HEK293 (cell line): ENCODE data around the gene SMAD7.
A peak's percentile ranks its signal among the peaks of the same experiment; 100 is the strongest.

Experiments used
- CTCF ChIA-PET: fragments of 350-600 bp; formaldehyde crosslinking; extraction: SDS; loops from one replicate; lab custom pipeline; 2021; ENCODE audit warnings: antibody characterized with exemption; lab: Yijun Ruan, JAX
- POLR2A ChIA-PET: fragments of 300-600 bp; formaldehyde crosslinking; extraction: SDS; loops from one replicate; lab custom pipeline; 2020; ENCODE audit warnings: antibody characterized with exemption, inconsistent platforms; lab: Yijun Ruan, JAX
- H3K27ac ChIP-seq: fragments of 200-500 bp; sonication (Bioruptor generic); 2 replicates; pipeline ENCODE4 v1.5.1; 2014; ENCODE audit warnings: low read depth, low read length, control low read depth, inconsistent platforms; ENCODE audit errors: extremely low read depth
- H3K36me3 ChIP-seq, 2 experiments: fragments of 200-500 bp in 1 of 2; sonication (Bioruptor generic) in 1 of 2; 1 replicate in 1 of 2; 2 replicates in 1 of 2; pipeline ENCODE4 v1.5.1; 2014 to 2017; ENCODE audit warnings: inconsistent platforms in 2 of 2, low read length in 2 of 2; ENCODE audit not compliant: control insufficient read depth in 2 of 2, insufficient read depth in 1 of 2
- H3K4me1 ChIP-seq: fragments of 200-500 bp; sonication (Bioruptor generic); 2 replicates; pipeline ENCODE4 v1.5.1; 2014; ENCODE audit warnings: mild to moderate bottlenecking, low read length, inconsistent platforms; ENCODE audit not compliant: control insufficient read depth, insufficient read depth
- H3K4me3 ChIP-seq: 2 replicates; pipeline ENCODE4 v1.5.1; 2011; ENCODE audit warnings: low read depth, mild to moderate bottlenecking, control low read depth, low read length, moderate library complexity
- H3K9me3 ChIP-seq: fragments of 200-500 bp; sonication (Bioruptor generic); 2 replicates; pipeline ENCODE4 v1.5.1; 2014; ENCODE audit warnings: low read depth, low read length, inconsistent platforms; ENCODE audit not compliant: control insufficient read depth, insufficient read depth
- BCL11B ChIP-seq: fragments of 450-650 bp; formaldehyde crosslinking; IDR thresholded peaks from 2 replicates; pipeline ENCODE4 v1.5.1; 2016; ENCODE audit warnings: low read depth, missing biosample characterization, missing genetic modification characterization
- RBAK ChIP-seq: fragments of 450-650 bp; formaldehyde crosslinking; IDR thresholded peaks from 2 replicates; pipeline ENCODE4 v1.5.1; 2016; ENCODE audit warnings: missing biosample characterization, missing genetic modification characterization
- SP3 ChIP-seq: fragments of 450-650 bp; formaldehyde crosslinking; IDR thresholded peaks from 2 replicates; pipeline ENCODE4 v1.5.1; 2016; ENCODE audit warnings: missing biosample characterization, missing genetic modification characterization
- ZBTB17 ChIP-seq: fragments of 450-650 bp; formaldehyde crosslinking; IDR thresholded peaks from 2 replicates; pipeline ENCODE4 v1.5.1; 2016; ENCODE audit warnings: missing biosample characterization, missing genetic modification characterization
- ZBTB21 ChIP-seq: fragments of 450-650 bp; formaldehyde crosslinking; IDR thresholded peaks from 2 replicates; pipeline ENCODE4 v1.5.1; 2017; ENCODE audit warnings: missing biosample characterization, missing genetic modification characterization
- ZBTB7A ChIP-seq: fragments of 450-650 bp; formaldehyde crosslinking; IDR thresholded peaks from 2 replicates; pipeline ENCODE4 v1.5.1; 2016; ENCODE audit warnings: low read depth, missing biosample characterization, missing genetic modification characterization
- ZFP3 ChIP-seq: fragments of 450-650 bp; formaldehyde crosslinking; IDR thresholded peaks from 2 replicates; pipeline ENCODE4 v1.5.1; 2016; ENCODE audit warnings: low read depth, missing biosample characterization, missing genetic modification characterization
- ZFP37 ChIP-seq: fragments of 450-650 bp; formaldehyde crosslinking; IDR thresholded peaks from 2 replicates; pipeline ENCODE4 v1.5.1; 2016; ENCODE audit warnings: missing biosample characterization, missing genetic modification characterization
- ZNF10 ChIP-seq: fragments of 450-650 bp; formaldehyde crosslinking; IDR thresholded peaks from 2 replicates; pipeline ENCODE4 v1.5.1; 2017; ENCODE audit warnings: missing biosample characterization, missing genetic modification characterization
- ZNF155 ChIP-seq: fragments of 450-650 bp; formaldehyde crosslinking; IDR thresholded peaks from 2 replicates; pipeline ENCODE4 v1.5.1; 2016; ENCODE audit warnings: missing biosample characterization, missing genetic modification characterization
- ZNF2 ChIP-seq: fragments of 450-650 bp; formaldehyde crosslinking; IDR thresholded peaks from 2 replicates; pipeline ENCODE4 v1.5.1; 2016; ENCODE audit warnings: missing biosample characterization, missing genetic modification characterization
- ZNF239 ChIP-seq: fragments of 450-650 bp; formaldehyde crosslinking; IDR thresholded peaks from 2 replicates; pipeline ENCODE4 v1.5.1; 2016; ENCODE audit warnings: missing biosample characterization, missing genetic modification characterization
- ZNF292 ChIP-seq: fragments of 450-650 bp; formaldehyde crosslinking; IDR thresholded peaks from 2 replicates; pipeline ENCODE4 v1.5.1; 2016; ENCODE audit warnings: low read depth, missing biosample characterization, missing genetic modification characterization, borderline replicate concordance
- ZNF510 ChIP-seq: fragments of 450-650 bp; formaldehyde crosslinking; IDR thresholded peaks from 2 replicates; pipeline ENCODE4 v1.5.1; 2018; ENCODE audit warnings: mild to moderate bottlenecking, missing genetic modification characterization, missing biosample characterization; ENCODE audit not compliant: insufficient replicate concordance
- ZNF558 ChIP-seq: fragments of 450-650 bp; formaldehyde crosslinking; IDR thresholded peaks from 2 replicates; pipeline ENCODE4 v1.5.1; 2016; ENCODE audit warnings: missing biosample characterization, missing genetic modification characterization
- ZNF585B ChIP-seq: fragments of 450-650 bp; formaldehyde crosslinking; IDR thresholded peaks from 2 replicates; pipeline ENCODE4 v1.5.1; 2016; ENCODE audit warnings: missing biosample characterization, missing genetic modification characterization
- ZNF747 ChIP-seq: fragments of 450-650 bp; formaldehyde crosslinking; IDR thresholded peaks from 2 replicates; pipeline ENCODE4 v1.5.1; 2016; ENCODE audit warnings: missing biosample characterization, missing genetic modification characterization
- ZNF785 ChIP-seq: fragments of 450-650 bp; formaldehyde crosslinking; IDR thresholded peaks from 2 replicates; pipeline ENCODE4 v1.5.1; 2016; ENCODE audit warnings: missing biosample characterization, missing genetic modification characterization
- TF ChIP-seq, protein P1 (sequence below): fragments of 450-650 bp; formaldehyde crosslinking; IDR thresholded peaks from 2 replicates; pipeline ENCODE4 v1.5.1; 2016; ENCODE audit warnings: missing biosample characterization, missing genetic modification characterization
- TF ChIP-seq, protein P2 (sequence below): fragments of 450-650 bp; formaldehyde crosslinking; IDR thresholded peaks from 2 replicates; pipeline ENCODE4 v1.5.1; 2016; ENCODE audit warnings: missing biosample characterization, missing genetic modification characterization
- TF ChIP-seq, protein P3 (sequence below): fragments of 450-650 bp; formaldehyde crosslinking; IDR thresholded peaks from 2 replicates; pipeline ENCODE4 v1.5.1; 2017; ENCODE audit warnings: missing biosample characterization, missing genetic modification characterization
- TF ChIP-seq, protein P4 (sequence below): fragments of 450-650 bp; formaldehyde crosslinking; IDR thresholded peaks from 2 replicates; pipeline ENCODE4 v1.5.1; 2016; ENCODE audit warnings: missing biosample characterization, missing genetic modification characterization
- TF ChIP-seq, protein P5 (sequence below): fragments of 450-650 bp; formaldehyde crosslinking; IDR thresholded peaks from 2 replicates; pipeline ENCODE4 v1.5.1; 2017; ENCODE audit warnings: missing biosample characterization, missing genetic modification characterization

The SMAD7 gene

DNA sequence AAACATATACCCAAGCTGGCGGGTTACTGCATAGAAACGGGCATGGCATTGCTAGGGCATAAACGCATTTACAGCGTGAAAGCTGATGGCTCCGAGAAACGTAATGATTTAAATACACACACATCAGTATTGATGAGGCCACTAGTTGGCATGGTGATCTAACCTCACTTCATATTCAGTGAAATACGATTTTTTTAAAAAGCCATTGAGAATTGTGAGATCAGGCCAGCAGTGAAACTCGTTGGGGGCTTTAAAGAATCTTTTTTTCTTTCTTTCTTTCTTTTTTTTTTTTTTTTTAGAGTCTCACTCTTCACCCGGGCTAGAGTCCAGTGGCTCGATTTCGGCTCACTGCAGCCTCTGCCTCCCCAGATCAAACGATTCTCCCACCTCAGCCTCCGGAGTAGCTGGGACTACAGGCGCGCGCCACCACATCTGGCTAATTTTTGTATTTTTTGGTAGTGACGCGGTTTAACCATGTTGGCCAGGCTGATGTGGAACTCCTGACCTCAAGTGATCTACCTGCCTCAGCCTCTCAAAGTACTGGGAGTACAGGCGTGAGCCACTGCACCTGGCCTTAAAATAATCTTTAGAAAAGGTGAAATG is 2.4 kb upstream of the SMAD7 start:
- peaks cover 9% of the 10 kb centered on the region for H3K4me1 ChIP-seq
- peaks cover 0 to 13% of the 10 kb centered on the region in 2 experiments; a peak in 1 of 3 replicates for H3K36me3 ChIP-seq
- no peaks in the 10 kb centered on the region for H3K9me3 ChIP-seq
- peak overlapping the region; percentile 52 for H3K4me3 ChIP-seq
- POLR2A ChIA-PET = interaction anchor here (0.8 to 12.3 kb wide), 24 partner anchors 9 to 534 kb away, joined by 3 to 252 read pairs (median 8); partner anchors contain the start of gene C18orf32
- H3K27ac ChIP-seq = peak overlapping the region; percentile 100
- TF ChIP-seq, protein P1, sequence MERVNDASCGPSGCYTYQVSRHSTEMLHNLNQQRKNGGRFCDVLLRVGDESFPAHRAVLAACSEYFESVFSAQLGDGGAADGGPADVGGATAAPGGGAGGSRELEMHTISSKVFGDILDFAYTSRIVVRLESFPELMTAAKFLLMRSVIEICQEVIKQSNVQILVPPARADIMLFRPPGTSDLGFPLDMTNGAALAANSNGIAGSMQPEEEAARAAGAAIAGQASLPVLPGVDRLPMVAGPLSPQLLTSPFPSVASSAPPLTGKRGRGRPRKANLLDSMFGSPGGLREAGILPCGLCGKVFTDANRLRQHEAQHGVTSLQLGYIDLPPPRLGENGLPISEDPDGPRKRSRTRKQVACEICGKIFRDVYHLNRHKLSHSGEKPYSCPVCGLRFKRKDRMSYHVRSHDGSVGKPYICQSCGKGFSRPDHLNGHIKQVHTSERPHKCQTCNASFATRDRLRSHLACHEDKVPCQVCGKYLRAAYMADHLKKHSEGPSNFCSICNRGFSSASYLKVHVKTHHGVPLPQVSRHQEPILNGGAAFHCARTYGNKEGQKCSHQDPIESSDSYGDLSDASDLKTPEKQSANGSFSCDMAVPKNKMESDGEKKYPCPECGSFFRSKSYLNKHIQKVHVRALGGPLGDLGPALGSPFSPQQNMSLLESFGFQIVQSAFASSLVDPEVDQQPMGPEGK (tag by site-specific recombination) = no peak
- TF ChIP-seq ZFP37 = no peak
- 0 out of 2 replicates have a peak, but pooled peaks have one; percentile 5 for TF ChIP-seq ZFP3
- TF ChIP-seq, all 188 proteins: peak for 1
- CTCF ChIA-PET = interaction anchor here (1.0 to 2.1 kb wide), 4 partner anchors 10 to 89 kb away, joined by 4 to 6 read pairs (median 5); no protein-coding TSS in a partner anchor

DNA sequence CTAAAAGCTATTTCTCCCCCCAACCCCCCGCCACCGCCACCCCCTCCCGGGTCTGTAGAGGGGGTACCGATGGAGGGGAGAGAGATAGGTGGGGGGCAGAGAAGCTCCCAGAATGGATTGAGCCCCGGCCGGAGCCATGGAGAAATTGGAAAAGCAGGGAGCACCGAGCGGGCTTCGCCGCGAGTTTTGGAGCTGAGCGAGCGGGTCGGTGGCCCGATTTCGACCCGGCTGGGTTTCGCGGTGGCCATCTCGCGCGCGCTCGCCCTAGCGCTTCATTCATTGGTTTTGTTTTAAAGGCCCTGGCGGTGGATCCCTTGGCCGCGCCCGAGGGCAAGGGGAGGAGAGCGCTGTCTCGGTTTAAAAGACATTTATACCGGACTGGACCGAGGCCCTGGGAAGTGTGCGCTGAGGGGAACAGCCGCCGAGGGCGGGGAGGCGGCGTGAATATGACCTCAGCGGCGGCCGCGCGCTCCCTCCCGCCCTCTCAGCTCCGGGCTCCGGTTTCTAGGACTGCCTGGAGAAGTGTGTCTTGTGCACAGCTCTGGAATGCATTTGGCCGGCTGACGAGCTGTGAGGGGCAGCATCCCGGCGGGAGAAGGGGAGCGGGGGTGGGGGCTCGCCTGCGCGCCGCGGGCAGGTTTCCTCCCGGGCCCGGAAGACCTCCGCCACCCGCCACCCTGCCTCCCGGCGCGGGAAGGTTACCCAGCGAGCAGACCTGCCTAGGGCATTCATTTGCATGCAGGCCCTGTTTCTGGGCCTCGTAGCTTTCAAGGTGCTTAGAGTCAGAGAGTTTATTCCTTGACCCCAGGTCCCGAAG is 1.7 kb upstream of the SMAD7 start:
- no peaks in the 10 kb centered on the region for H3K9me3 ChIP-seq
- ChIA-PET CTCF (interaction anchor here (0.6 to 2.1 kb wide), 9 partner anchors 11 to 958 kb away, joined by 3 to 6 read pairs (median 4); no protein-coding TSS in a partner anchor), POLR2A (interaction anchor here (0.6 to 12.3 kb wide), 45 partner anchors 8 to 534 kb away, joined by 3 to 252 read pairs (median 5); partner anchors contain the start of gene C18orf32)
- H3K27ac ChIP-seq = peak overlapping the region; percentile 100
- peak overlapping the region; percentile 52 for H3K4me3 ChIP-seq
- peaks cover 10% of the 10 kb centered on the region for H3K4me1 ChIP-seq
- peaks cover 0 to 20% of the 10 kb centered on the region in 2 experiments; a peak in 1 of 3 replicates for H3K36me3 ChIP-seq
- no peak for TF ChIP-seq ZNF510 (tag by site-specific recombination)
- no peak for TF ChIP-seq ZNF10
- TF ChIP-seq, protein P2, sequence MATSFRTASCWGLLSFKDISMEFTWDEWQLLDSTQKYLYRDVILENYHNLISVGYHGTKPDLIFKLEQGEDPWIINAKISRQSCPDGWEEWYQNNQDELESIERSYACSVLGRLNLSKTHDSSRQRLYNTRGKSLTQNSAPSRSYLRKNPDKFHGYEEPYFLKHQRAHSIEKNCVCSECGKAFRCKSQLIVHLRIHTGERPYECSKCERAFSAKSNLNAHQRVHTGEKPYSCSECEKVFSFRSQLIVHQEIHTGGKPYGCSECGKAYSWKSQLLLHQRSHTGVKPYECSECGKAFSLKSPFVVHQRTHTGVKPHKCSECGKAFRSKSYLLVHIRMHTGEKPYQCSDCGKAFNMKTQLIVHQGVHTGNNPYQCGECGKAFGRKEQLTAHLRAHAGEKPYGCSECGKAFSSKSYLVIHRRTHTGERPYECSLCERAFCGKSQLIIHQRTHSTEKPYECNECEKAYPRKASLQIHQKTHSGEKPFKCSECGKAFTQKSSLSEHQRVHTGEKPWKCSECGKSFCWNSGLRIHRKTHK (tag by site-specific recombination) = no peak
- peak; percentile 63 for TF ChIP-seq SP3 (tag by site-specific recombination)
- TF ChIP-seq ZNF155 = no peak
- peak; percentile 95 for TF ChIP-seq ZBTB17 (tag by site-specific recombination)
- TF ChIP-seq, protein P3, sequence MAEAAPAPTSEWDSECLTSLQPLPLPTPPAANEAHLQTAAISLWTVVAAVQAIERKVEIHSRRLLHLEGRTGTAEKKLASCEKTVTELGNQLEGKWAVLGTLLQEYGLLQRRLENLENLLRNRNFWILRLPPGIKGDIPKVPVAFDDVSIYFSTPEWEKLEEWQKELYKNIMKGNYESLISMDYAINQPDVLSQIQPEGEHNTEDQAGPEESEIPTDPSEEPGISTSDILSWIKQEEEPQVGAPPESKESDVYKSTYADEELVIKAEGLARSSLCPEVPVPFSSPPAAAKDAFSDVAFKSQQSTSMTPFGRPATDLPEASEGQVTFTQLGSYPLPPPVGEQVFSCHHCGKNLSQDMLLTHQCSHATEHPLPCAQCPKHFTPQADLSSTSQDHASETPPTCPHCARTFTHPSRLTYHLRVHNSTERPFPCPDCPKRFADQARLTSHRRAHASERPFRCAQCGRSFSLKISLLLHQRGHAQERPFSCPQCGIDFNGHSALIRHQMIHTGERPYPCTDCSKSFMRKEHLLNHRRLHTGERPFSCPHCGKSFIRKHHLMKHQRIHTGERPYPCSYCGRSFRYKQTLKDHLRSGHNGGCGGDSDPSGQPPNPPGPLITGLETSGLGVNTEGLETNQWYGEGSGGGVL (tag by site-specific recombination) = peak; percentile 94
- no peak; the same call in 1 of the 2 replicates for TF ChIP-seq ZNF2 (tag by site-specific recombination)
- TF ChIP-seq, protein P4, sequence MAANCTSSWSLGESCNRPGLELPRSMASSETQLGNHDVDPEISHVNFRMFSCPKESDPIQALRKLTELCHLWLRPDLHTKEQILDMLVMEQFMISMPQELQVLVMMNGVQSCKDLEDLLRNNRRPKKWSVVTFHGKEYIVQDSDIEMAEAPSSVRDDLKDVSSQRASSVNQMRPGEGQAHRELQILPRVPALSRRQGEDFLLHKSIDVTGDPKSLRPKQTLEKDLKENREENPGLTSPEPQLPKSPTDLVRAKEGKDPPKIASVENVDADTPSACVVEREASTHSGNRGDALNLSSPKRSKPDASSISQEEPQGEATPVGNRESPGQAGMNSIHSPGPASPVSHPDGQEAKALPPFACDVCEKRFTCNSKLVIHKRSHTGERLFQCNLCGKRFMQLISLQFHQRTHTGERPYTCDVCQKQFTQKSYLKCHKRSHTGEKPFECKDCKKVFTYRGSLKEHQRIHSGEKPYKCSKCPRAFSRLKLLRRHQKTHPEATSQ = no peak
- TF ChIP-seq, protein P5, sequence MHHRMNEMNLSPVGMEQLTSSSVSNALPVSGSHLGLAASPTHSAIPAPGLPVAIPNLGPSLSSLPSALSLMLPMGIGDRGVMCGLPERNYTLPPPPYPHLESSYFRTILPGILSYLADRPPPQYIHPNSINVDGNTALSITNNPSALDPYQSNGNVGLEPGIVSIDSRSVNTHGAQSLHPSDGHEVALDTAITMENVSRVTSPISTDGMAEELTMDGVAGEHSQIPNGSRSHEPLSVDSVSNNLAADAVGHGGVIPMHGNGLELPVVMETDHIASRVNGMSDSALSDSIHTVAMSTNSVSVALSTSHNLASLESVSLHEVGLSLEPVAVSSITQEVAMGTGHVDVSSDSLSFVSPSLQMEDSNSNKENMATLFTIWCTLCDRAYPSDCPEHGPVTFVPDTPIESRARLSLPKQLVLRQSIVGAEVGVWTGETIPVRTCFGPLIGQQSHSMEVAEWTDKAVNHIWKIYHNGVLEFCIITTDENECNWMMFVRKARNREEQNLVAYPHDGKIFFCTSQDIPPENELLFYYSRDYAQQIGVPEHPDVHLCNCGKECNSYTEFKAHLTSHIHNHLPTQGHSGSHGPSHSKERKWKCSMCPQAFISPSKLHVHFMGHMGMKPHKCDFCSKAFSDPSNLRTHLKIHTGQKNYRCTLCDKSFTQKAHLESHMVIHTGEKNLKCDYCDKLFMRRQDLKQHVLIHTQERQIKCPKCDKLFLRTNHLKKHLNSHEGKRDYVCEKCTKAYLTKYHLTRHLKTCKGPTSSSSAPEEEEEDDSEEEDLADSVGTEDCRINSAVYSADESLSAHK = peak; percentile 94
- peak; percentile 27; the same call in 1 of the 2 replicates for TF ChIP-seq BCL11B (tag by site-specific recombination)
- no peak for TF ChIP-seq ZNF785 (tag by site-specific recombination)
- TF ChIP-seq ZNF558 = no peak
- no peak for TF ChIP-seq ZNF585B (tag by site-specific recombination)
- TF ChIP-seq ZBTB21 = no peak
- TF ChIP-seq ZNF239 (tag by site-specific recombination) = 0 out of 2 replicates have a peak, but pooled peaks have one; percentile 8
- TF ChIP-seq ZNF747 = no peak
- TF ChIP-seq ZNF292 (tag by site-specific recombination) = no peak
- no peak for TF ChIP-seq RBAK
- no peak for TF ChIP-seq ZBTB7A (tag by site-specific recombination)
